GM19324 (cell line): ENCODE results near the gene ZNF208.
"Not testable (repeated sequence)": the region's sequence is repeated elsewhere in the genome, so short reads cannot be mapped to it uniquely, and the experiment has no call there.

Experiments used
- ATAC-seq: cut with Tn5 transposase; IDR thresholded peaks from one replicate; pipeline ENCODE4 v1.9.1; 2021; ENCODE audit warnings: mild to moderate bottlenecking, moderate library complexity; ENCODE audit not compliant: unreplicated experiment, low FRiP score

ZNF208 gene

GRCh38 chr19:22010437-22011143, at the start of gene ZNF208:
ZNF208 (minus strand) TSS chr19:22010943; CDS start chr19:22010794, 149 bp downstream.
- not testable (repeated sequence) for ATAC-seq

DNA sequence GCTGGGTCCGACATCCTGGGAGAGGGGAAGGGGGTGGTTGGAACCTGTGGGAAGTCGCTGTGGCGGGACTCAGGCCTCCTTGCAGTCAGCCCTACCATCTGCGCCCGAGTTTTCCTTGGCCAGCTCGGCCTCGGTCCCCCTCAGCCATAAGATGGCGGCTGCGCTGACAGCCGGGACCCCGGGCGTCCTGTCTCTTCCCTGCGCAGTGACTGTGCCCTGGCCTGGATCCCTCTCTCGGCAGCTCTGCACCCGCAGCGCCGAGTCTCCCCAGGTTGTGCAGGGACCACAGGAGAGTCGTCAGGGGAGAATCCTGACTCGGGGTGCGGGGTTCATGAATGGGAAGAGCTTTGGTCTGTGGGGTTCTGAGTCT, 41.9 kb upstream of the ZNF208 start:
- ATAC-seq, result peak; percentile 39

DNA sequence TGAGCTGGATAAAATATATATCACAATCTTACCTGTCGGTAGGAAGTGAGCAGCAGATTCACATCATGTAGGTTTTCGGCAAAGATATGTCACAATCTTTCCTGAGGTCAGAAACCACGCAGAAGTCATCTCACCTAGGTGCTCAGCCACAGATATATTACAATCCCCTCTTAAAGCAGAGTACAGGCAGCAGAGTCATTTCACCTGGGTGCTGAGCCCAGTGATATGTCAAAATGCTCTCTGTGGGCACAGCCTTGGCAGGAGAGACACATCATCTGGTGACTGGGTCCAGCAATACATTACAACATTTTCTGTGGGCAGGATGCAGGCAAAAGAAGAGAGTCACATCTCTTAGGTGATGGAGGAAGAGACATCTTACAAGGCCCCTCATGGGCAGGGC, 30.4 kb upstream of the ZNF208 start:
- not testable (repeated sequence) for ATAC-seq

- no peak for ATAC-seq
Observed at GRCh38 chr19:22030680-22031079, 19.9 kb upstream of the ZNF208 start.

DNA sequence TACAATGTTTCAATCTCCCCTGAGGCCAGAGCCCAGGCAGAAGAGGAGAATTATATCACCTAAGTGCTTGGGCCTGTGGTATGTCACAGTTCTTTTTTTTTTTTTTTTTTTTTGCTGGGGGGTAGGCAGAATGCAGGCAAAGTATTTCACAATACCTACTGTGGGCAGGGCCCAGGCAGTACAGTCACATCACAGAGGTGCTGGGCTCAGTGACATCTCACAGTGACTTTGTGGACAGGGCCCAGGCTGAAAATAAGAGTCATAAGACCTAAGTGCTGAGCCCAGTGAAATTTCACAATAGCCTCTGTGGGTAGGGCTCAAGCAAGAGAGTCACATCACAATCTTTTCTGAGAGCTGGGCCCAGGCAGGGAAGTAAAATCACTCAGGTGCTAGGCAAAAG, 15.9 kb upstream of the ZNF208 start:
- ATAC-seq, result no peak

GRCh38 chr19:22025539-22025938, 14.8 kb upstream of the ZNF208 start:
- ATAC-seq, result not testable (repeated sequence)

DNA sequence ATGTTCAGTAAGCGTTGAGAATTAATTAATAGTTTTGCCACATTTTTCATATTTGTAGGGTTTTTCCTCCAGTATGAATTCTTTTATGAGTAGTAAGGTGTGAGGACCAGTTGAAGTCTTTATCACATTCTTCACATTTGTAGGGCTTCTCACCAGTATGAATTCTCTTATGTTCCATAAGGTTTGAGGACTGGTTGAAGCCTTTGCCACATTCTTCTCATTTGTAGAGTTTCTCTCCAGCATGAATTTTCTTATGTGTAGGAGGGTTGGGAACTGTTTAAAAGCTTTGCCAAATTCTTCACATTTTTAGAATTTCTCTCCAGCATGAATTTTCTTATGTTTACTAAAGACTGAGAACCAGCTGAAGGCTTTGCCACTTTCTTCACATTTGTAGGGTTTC, 40.3 kb downstream of the ZNF208 start:
- no peak for ATAC-seq

GRCh38 chr19:21947775-21948174, 63.0 kb downstream of the ZNF208 start:
- ATAC-seq, result no peak

- no peak for ATAC-seq
Observed at GRCh38 chr19:21940684-21941083, 70.1 kb downstream of the ZNF208 start.

- no peak for ATAC-seq
Observed at GRCh38 chr19:21934593-21934992, 76.2 kb downstream of the ZNF208 start.

GRCh38 chr19:21934131-21934530, 76.6 kb downstream of the ZNF208 start:
- no peak for ATAC-seq

DNA sequence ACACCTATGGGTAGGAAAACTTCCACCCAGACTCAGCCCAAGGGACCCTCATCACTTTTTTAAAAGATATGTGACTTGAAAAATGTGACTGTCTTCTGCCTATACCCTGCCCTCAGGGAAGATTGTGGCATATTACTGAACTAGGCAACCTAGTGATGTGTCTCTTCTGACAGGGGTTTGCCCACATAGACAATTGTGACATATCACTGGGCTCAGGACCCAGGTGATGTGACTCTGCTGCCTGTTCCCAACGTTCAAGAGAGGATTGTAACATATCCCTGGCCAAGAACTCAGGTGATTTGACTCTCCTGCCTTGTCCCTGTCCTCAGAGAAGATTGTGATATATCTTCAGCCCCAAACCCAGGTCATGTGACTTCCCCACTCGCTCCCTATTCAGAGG, 88.5 kb downstream of the ZNF208 start:
- ATAC-seq, result no peak

DNA sequence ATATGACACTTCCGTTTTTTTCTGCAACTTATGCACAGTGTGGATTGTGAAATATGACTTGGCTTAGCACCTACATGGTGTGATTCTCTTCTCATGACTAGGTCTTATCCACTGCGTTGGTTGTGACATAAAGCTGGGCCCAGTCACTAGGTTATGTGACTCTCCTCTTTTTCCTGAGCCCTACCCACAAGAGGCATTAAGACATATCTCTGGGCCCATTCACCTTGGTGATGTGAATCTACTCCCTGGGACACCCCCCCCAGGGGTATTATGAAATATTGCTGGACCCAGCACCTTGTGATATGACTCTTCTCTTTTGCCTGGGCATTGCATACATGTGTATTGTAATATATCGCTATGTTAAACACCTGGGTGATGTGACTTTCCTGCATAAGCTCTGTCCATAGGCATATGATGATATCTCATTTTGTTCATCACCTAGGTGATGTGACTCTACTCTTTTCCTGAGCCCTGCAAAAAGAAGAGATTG, 89.0 kb downstream of the ZNF208 start:
- no peak for ATAC-seq

DNA sequence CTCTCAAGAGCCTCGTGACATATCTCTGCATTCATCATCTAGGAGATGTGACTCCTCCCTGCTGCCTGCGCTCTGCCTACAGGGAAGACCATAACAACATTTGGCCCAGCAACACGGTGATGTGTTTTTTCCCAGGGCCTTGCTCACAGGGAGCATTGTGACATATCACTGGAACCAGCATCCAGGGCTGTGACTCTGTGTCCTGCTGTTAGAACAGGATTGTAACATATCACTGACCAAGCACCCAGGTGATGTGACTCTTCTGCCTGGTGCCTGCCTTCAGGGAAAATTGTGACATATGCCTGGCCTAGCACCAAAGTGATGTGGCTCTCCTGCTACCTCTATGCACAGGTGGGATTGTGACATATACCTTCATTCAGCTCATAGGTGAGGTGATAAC, 95.3 kb downstream of the ZNF208 start:
- no peak for ATAC-seq

GRCh38 chr19:21912654-21913053, 98.1 kb downstream of the ZNF208 start:
- ATAC-seq, result no peak

- ATAC-seq, result no peak
Observed at GRCh38 chr19:21910318-21910717, 100.4 kb downstream of the ZNF208 start.

DNA sequence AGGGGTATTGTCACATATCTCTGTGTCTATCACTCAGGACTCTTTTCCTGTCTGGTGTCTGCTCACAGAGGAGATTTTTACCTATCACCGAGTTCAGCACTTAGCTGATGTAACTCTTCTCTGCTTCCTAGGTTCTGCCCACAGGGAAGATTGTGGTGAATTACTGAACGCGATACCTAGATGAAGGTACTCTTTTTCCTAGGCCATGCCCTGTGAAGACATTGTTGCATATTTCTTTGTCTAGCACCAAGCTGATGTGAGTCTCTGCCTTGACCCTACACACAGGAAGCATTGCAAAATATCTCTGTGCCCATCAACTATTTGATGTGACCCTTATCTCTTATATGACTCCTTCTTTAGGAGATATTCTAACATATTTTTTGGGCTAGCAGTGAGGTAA, 102.7 kb downstream of the ZNF208 start:
- no peak for ATAC-seq

DNA sequence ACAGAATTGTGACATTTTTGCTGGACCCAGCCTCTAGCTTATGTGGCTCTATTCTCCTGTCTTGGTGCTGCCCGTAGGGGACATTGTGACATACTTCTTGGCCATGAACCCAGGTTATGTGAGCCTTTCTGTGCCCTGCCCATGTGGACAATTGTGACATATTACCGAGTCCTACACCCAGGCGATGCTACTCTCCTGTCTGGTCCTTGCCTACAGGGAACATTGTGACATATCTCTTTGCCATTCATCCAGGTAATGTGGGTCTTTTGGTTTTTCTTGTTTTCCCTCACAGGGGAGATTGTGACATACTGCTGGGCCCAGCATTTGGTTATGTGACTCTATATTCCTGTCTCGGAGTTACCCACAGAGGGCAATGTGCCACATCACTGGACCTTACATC, 103.2 kb downstream of the ZNF208 start:
- ATAC-seq, result no peak

DNA sequence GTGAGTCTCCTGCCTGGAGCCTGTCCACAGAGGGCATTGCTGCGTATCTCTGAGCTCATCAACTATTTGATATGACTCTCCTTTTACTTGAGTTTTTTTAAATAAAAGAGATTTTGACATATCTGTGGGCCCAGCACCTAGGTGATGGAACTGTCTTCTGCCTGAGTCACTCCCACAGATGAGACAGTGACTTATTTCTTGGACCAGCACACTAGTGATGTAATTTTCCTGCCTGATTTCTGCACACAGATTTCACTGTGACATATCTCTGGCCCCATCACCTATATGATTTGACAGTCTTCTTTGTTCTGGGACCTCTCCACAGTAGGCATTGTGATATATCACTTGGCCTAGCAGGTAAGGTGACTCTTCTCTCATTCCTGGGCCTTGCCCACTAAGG, 108.2 kb downstream of the ZNF208 start:
- ATAC-seq, result no peak

GRCh38 chr19:21901861-21902260, 108.9 kb downstream of the ZNF208 start:
- ATAC-seq, result no peak

DNA sequence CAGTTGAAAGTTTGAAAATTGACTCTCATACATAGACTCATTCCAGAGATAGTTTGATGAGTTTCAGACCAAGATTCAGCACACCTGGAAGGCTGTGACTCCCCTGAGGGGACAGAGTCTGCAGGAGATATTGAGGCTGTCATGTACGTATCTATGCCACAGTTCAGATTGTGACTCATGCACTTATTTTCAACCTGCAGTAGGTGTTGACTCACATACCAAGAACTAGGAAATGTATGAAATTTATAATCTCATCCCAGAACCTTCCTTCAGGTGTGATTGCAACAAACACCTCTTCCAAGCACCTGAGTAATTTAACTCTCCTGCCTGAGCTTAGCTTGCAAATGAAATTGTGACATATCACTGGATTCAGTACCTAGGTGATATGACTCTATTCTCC, 110.3 kb downstream of the ZNF208 start:
- ATAC-seq, result no peak

DNA sequence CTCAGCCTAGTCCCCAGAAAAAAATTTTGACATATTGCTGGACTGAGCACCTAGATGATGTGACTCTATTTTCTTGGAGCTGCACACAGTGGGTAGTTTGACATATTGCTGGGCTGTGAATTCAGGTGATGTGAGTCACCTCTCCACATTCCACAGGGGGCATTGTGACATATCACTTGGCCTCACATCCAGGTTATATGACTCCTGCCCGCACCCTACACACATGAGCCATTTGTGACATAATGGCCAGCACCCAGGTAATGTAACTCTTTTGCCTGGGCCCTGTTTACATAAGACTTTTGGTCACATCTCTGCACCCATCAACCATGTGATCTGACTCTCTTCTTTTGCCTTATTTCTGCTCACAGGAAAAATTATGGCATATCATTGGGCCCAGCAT, 119.7 kb downstream of the ZNF208 start:
- ATAC-seq, result no peak

- not testable (repeated sequence) for ATAC-seq
Observed at GRCh38 chr19:21890017-21890416, 120.7 kb downstream of the ZNF208 start.
